Lung microvascular endothelial cell (primary cell): ENCODE results near the gene SSR2. TPM values are rescaled to one million over a fixed set of nuclear protein-coding genes. Genes with fewer than 3 reads are reported as not detected.
"Not testable (repeated sequence)": the region's sequence is repeated elsewhere in the genome, so short reads cannot be mapped to it uniquely, and the experiment has no call there.

ENCODE experiments used
- DNase-seq, 2 donors: peaks; one replicate each; pipeline versions ENCODE4 v3.0.0 to v3.0.0-alpha.2; 2010; ENCODE audit warnings: low read depth in 2 of 2
- total RNA-seq: library from RNA; depleted of rRNA; stranded (reverse); fragments of >200 nt; gene quantifications from 2 replicates; pipeline ENCODE4 v1.2.1, GENCODE V29; 2014

SSR2 gene
- total RNA-seq, 1 donor from 2014 or later: 342 TPM

GRCh38 chr1:156048663-156049258 is 28.0 kb upstream of the SSR2 start:
- peak; percentile 32 to 50 for DNase-seq

- no peak for DNase-seq
Observed at GRCh38 chr1:156045076-156045475, 24.3 kb upstream of the SSR2 start.

GRCh38 chr1:156042828-156043227 is 22.1 kb upstream of the SSR2 start:
- no peak for DNase-seq

GRCh38 chr1:156034991-156035390 is 14.2 kb upstream of the SSR2 start:
- DNase-seq: not testable (repeated sequence)

GRCh38 chr1:156033011-156033410 is 12.3 kb upstream of the SSR2 start:
- peak in 1 of 2 donors; percentile 73 for DNase-seq

GRCh38 chr1:156026588-156026987 is 5.8 kb upstream of the SSR2 start:
- no peak for DNase-seq

- peak; percentile 76 to 84 for DNase-seq
Observed at GRCh38 chr1:156025876-156026275, 5.1 kb upstream of the SSR2 start.

- no peak for DNase-seq
Observed at GRCh38 chr1:156024801-156025200, 4.0 kb upstream of the SSR2 start.

GRCh38 chr1:156021954-156022353 is 1.2 kb upstream of the SSR2 start:
- no peak for DNase-seq

- DNase-seq: no peak
Observed at GRCh38 chr1:156021093-156021428, 310 bp upstream of the SSR2 start.

- no peak for DNase-seq
Observed at GRCh38 chr1:156019946-156020292, 832 bp downstream of the SSR2 start.

GRCh38 chr1:156014829-156015228 is 5.9 kb downstream of the SSR2 start:
- DNase-seq: no peak

GRCh38 chr1:156012051-156012817 is 8.5 kb downstream of the SSR2 start:
- DNase-seq: no peak

GRCh38 chr1:156009404-156009803 is 11.3 kb downstream of the SSR2 start:
- no peak for DNase-seq

GRCh38 chr1:156006666-156007376 is 13.9 kb downstream of the SSR2 start:
- no peak for DNase-seq

- DNase-seq: no peak
Observed at GRCh38 chr1:156004843-156005584, 15.7 kb downstream of the SSR2 start.

- no peak for DNase-seq
Observed at GRCh38 chr1:156003923-156004188, 16.9 kb downstream of the SSR2 start.

- DNase-seq: no peak
Observed at GRCh38 chr1:156002188-156002911, 18.4 kb downstream of the SSR2 start.

GRCh38 chr1:156001662-156002171 is 19.0 kb downstream of the SSR2 start:
- no peak for DNase-seq

GRCh38 chr1:156001021-156001661 is 19.6 kb downstream of the SSR2 start:
- DNase-seq: no peak

- no peak for DNase-seq
Observed at GRCh38 chr1:155999964-156000363, 20.8 kb downstream of the SSR2 start.
